Amniotic epithelial cell (primary cell): ENCODE results near the gene TAP1.
"Not testable (repeated sequence)": the region's sequence is repeated elsewhere in the genome, so short reads cannot be mapped to it uniquely, and the experiment has no call there.

Experiments
- DNase-seq: peaks from one replicate; pipeline ENCODE4 v3.0.0-alpha.2; 2010; ENCODE audit warnings: low read depth

The TAP1 gene

GRCh38 chr6:32853541-32854375 lies at the start of gene TAP1, which contains the start of gene PSMB9:
TAP1 (minus strand) TSS chr6:32853704; CDS start chr6:32853636, 68 bp downstream.
PSMB9 (plus strand) TSS chr6:32854192; CDS start chr6:32854230, 38 bp downstream.
- peak; percentile 87 for DNase-seq

GRCh38 chr6:32895006-32895345 lies 41.5 kb upstream of the TAP1 start:
- DNase-seq, result no peak

GRCh38 chr6:32894085-32895005 lies 40.8 kb upstream of the TAP1 start:
- peak; percentile 83 for DNase-seq

- DNase-seq, result no peak
Measured at GRCh38 chr6:32890831-32891230, 37.3 kb upstream of the TAP1 start.

- DNase-seq, result no peak
Measured at GRCh38 chr6:32889533-32889932, 36.0 kb upstream of the TAP1 start.

- no peak for DNase-seq
Measured at GRCh38 chr6:32888576-32888975, 35.1 kb upstream of the TAP1 start.

- no peak for DNase-seq
Measured at GRCh38 chr6:32887616-32888015, 34.1 kb upstream of the TAP1 start.

GRCh38 chr6:32886681-32887383 lies 33.3 kb upstream of the TAP1 start:
- peak; percentile 51 for DNase-seq

GRCh38 chr6:32885698-32886286 lies 32.3 kb upstream of the TAP1 start:
- peak; percentile 73 for DNase-seq

GRCh38 chr6:32883789-32884188 lies 30.3 kb upstream of the TAP1 start:
- DNase-seq, result peak; percentile 86

- DNase-seq, result peak; percentile 69
Measured at GRCh38 chr6:32882879-32883250, 29.4 kb upstream of the TAP1 start.

- not testable (repeated sequence) for DNase-seq
Measured at GRCh38 chr6:32880962-32881361, 27.5 kb upstream of the TAP1 start.

- no peak for DNase-seq
Measured at GRCh38 chr6:32879691-32880090, 26.2 kb upstream of the TAP1 start.

GRCh38 chr6:32876603-32877002 lies 23.1 kb upstream of the TAP1 start:
- DNase-seq, result no peak

GRCh38 chr6:32873947-32874346 lies 20.4 kb upstream of the TAP1 start:
- DNase-seq, result not testable (repeated sequence)

- DNase-seq, result peak; percentile 57
Measured at GRCh38 chr6:32868257-32868788, 14.8 kb upstream of the TAP1 start.

- DNase-seq, result no peak
Measured at GRCh38 chr6:32867554-32868256, 14.2 kb upstream of the TAP1 start.

- no peak for DNase-seq
Measured at GRCh38 chr6:32867022-32867477, 13.5 kb upstream of the TAP1 start.

- DNase-seq, result no peak
Measured at GRCh38 chr6:32865724-32866443, 12.4 kb upstream of the TAP1 start.

GRCh38 chr6:32862725-32863124 lies 9.2 kb upstream of the TAP1 start:
- no peak for DNase-seq
